GM21619 (cell line): ENCODE measurements around the gene BTG4.

ENCODE experiments used
- ATAC-seq: cut with Tn5 transposase; IDR thresholded peaks from one replicate; pipeline ENCODE4 v1.9.1; 2021; ENCODE audit not compliant: unreplicated experiment

The BTG4 gene

DNA sequence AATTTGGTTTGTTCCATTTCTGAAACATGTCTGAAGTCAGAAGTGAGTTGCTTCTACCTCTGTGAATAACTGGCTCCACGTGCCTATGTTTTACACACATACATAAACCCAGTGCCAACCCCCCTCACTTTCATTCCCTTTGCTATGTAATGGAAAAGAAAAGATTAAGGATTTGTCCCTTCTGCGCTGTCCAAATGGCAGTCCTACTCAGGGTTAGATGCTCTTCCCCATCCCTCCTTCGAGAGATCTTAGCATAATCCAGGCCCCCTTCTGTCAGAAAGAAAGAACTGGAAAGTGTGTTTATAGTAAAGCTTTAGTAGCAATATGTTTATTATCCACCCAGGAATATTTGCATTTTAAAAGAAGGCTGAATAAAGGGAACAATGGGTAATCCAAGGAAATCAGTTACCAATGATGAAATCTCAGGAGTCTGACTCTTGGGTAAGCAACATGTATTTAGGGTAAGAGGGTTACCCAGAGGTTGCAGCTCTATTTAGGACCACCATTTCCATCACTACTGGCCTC is 25.2 kb upstream of the BTG4 start:
- no peak for ATAC-seq

DNA sequence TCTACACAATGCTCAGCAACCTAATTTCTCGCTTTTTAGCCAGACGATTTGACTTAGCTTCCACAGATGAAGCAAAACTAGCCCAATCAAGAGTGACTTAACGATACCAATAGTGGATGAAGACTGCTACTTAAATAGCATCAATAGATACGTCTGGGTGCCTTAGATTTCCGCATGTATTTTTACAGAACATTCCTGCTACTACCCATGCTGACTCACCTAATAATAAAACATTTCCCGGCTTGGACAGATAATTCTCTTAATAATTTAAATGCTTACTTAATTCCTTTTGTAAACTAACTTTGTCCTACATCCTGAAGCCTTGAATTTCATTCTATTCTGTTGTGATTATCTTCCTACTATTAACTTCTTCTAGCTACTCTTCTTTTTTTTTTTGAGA is 23.1 kb upstream of the BTG4 start:
- no peak for ATAC-seq

DNA sequence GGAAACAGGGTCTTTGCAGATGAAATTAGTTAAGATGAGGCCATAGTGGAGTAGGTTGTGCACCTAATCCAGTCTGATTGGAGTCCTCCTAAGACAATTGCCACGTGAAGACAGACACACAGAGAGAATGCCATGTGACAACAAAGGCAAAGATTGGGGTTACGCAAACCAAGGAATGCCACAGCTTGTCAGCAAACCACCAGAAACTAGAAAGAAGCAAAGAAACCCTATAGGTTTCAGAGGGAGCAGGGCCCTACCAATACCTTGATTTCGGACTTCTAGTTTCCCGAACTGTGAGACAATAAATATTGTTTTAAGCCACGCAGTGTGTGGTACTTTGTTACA is 20.2 kb upstream of the BTG4 start:
- no peak for ATAC-seq

DNA sequence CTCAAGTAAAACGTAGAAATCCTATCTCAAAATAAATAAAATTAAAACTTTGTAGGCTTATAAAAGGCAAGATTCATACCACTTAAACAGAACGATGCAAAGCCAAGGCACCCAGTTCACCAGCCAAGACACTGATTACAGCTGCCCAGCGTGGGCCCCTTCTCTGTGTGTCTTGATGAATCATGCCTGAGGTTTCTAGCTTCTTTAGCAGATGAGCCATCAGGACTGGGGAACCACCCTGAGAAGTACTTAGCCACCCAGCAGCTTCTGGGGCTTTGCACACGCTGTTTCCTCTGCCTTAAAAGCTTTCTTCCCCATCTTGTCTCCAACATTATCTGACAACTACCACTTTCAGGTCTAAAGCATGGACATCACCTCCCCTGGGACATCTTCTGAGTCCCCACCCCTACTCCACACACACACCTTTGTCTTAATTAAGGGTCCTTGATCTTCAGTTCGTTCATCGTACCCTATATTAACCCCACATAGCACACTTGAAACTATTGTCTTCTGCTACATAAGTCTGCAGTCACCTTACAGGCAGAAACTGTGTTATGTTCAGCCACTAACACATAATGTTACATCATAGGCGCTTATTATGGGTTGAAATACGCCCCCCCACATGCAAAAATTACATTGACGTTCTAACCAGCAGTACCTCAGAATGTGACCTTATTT is 19.6 kb upstream of the BTG4 start:
- peak; percentile 88 for ATAC-seq

DNA sequence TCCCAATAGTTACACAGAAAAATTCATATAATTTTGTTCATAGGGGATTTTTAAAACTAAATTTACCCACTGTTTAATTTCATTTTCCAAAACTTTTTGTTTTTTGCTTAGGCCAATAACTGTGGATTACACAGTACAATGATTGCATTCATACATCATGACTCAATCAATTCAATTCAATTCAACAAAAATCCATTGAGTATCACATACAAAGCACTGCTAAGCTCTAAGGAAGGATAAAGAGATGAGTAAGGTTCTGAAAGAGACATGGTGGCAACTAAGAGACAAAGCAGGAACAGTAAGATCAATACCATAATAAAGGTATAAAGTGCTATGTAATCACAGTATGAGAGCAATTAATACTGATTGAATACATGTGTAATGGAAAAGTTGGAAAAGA is 18.9 kb upstream of the BTG4 start:
- no peak for ATAC-seq

DNA sequence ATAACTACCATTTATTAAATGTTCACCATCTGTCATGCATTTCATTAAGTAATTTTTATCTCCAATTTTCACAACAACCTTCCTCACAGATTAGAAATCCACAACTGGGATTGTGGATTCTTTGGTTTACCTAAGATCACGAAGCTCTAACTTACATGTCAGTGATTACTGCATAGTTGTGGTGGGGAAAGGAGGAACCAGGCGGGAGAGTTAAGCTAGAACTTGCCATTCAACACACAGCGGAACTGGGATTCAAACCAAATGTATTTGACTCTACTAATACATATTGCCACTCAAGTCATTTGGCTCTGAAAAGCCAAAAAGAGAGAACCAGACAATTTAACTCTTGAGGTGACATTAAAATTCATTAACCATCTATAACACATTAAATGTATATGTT is 17.9 kb upstream of the BTG4 start:
- ATAC-seq: no peak

DNA sequence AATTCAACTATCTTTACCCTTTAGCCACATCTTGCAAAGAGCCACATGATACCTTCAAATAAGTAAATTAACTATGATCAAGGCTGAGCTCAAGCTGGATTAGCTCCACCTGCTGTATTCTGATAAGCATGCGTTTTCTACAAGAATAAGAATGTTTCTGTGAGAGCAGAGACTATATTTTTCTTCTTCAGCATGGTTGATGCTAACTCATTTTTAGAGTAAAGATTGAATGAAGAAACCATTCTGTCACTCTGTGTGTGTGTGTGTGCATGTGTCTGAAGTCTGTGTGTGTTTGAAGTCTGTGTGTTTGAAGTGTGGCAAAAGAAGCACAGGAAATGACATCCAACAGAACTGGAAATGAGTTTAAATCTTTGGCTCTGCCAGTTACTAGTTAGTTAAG is 16.4 kb upstream of the BTG4 start:
- no peak for ATAC-seq

DNA sequence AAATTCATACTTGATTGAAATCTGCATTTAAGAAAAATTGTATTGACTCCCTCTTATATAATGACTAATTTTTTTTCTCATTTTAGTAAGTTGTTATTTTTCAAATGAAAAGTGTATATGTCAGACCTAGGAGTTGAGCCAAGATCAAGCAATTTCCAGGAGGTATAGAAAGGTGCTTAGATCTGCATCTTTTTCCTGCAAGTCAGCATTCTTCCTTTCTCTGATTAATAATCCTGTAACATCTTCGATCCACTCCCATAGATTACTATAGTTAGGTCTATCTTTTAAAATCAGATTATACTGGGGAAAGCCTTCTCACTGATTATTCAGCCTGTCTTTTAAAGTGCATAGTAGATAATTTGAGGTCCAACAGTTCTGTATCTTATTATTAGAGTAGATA is 15.1 kb upstream of the BTG4 start:
- no peak for ATAC-seq

DNA sequence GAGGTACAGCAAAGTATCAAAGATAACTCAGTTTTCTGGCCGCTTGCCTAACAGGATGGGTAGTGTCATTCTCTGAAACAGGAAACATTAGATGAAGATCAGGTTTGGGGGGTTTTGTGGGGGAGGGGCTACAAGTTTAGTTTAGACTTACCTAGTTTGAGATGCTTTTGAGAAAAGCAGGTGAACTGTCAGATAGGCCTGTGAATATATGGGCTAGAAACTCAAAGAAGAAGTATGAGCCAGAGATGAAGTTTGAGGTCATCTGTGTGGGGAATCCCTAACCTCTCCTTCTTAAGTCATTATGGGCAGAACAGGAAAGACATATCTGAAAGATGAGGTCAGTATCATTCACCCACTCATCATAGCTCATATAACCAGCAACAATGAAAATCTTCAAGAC is 14.3 kb upstream of the BTG4 start:
- no peak for ATAC-seq

DNA sequence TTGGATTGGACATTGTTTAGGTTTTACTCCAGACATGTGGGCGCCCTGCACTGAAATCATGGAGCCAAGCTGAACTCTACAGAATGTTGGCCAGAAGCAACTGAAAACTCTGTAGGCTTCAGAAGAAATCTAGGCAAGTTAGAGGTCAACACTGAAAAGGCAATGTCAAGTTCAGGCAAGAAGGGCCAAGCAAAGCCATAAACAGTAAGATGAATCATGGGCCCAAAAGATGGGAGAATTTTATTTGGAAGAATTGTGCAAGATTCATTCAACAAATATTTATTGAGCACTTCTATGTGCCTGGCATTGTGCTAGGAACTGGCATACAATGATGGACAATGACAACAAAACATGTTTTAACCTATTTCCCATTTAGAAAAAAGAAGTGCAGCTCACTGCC is 13.3 kb upstream of the BTG4 start:
- ATAC-seq: no peak

DNA sequence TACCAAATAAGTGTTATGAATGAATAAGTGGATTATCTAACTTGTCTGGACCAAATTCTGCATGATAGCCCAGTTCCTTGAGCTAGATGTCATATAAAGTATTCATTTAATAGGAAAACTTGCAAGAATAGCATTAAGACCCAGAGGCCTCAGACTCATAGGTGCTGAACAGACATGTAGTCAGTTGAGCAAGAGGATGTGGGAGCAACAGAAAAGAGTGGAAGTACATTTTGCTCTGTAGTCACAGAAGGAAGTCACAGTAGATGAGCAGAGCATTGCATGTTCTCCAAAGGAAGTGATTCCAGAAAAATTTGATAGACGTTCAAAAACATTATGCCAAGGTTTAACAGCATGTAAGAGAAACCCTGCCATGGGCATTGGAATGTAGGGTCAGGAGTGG is 11.9 kb upstream of the BTG4 start:
- ATAC-seq: no peak

DNA sequence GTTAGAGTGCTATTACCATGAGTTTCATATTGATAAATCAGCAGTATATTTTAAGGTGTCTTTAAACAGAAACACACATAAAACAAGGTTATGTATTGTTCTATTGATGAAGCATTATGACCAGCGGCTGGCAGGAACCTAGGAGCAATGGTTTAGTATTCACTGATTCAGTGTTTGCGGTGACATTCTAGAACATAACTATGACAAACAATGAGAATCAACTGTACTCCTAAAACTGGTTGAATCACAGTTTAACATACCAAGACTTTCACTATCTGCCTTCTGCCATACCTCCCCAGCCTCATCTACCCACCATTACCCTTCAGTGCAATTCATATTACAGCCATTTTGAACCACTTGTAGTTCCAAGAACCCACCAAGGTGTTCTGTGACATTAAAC is 11.2 kb upstream of the BTG4 start:
- no peak for ATAC-seq

DNA sequence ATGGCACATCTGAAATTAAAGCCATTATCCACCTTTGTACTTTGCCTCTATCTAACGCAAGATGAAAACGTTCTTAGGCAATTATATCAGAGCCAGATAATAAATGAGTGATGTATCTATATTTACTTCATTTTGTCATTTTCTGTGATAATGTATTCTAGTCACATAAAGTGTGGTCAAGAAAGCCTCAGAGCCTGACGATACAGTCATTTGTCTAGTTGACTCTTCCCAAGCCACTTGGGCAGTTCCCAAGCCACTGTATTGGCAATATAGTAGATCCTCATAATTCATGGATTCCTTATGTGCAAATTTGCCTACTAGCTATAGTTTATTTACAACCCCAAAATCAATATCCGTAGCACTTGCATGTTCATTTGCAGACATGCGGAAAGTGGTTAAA is 10.2 kb upstream of the BTG4 start:
- ATAC-seq: no peak

DNA sequence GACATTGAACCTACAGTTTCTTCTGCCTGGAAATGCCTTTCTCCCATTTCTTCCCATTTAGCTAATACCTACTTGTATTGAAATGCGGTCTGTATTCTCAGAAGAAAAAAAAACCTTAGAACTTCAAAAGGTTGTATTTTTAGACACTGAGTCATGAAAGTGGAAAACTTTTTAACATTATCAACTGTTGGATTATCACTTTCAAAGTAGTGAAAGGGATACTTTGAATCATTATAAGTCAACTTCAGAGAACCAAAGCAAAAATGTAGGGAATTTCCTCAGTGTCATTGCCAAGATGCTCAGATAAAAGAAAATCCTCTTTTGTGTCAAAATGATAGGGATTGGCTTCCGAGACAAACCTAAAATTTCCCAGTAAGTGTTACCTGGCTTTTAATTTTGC is 8.9 kb upstream of the BTG4 start:
- ATAC-seq: no peak

DNA sequence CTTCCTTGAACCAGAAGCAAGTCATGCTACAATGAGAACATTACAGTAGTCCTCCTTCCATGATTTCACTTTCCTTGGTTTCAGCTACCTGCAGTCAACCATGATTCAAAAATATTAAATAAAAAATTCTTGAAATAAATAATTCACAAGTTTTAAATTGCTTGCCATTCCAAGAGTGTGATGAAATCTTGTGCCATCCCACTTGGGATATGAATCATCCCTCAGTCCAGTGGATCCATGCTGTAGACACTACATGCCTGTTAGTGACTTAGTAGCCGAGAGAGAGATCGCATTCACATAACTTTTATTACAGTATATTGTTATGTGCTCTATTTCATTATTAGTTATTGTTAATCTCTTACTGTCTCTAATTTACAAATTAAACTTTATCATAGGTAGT is 8.4 kb upstream of the BTG4 start:
- ATAC-seq: no peak

DNA sequence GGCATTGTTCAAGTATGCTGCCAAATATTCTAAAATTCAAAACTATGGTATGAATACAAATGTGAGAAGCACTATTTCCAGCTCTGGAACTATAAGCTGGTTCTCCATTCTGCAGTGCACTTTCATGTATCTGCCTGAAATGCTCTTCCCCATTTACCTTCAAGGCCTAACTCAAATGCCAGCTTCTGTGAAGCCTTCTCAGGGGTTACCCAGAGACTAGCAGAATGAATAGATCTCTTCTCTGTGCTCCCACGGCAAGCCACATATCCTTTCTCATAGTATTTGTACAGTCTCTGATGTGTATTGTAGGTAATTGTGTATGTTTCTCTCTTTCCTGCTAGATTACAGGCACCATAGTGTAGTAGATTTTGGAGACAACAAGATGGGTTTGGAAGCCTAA is 6.5 kb upstream of the BTG4 start:
- no peak for ATAC-seq

DNA sequence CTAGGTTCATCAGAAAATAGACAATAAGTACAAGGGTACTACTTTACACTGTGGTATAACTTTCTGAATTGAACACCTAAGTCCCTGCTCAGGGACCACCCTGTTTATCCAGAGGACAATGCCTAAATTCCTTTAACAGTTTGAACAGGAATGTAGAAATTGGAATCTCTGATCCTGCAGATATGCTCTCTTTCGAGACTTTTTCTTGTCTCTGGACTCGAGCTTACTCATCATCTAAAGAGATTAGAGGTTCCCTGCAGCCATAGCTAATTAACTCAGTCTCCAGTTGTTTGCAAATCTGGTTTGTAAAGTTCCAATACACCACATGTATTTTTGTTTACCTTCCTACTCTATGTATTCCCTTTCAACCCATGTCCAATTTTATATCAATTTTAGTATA is 3.4 kb upstream of the BTG4 start:
- ATAC-seq: no peak

DNA sequence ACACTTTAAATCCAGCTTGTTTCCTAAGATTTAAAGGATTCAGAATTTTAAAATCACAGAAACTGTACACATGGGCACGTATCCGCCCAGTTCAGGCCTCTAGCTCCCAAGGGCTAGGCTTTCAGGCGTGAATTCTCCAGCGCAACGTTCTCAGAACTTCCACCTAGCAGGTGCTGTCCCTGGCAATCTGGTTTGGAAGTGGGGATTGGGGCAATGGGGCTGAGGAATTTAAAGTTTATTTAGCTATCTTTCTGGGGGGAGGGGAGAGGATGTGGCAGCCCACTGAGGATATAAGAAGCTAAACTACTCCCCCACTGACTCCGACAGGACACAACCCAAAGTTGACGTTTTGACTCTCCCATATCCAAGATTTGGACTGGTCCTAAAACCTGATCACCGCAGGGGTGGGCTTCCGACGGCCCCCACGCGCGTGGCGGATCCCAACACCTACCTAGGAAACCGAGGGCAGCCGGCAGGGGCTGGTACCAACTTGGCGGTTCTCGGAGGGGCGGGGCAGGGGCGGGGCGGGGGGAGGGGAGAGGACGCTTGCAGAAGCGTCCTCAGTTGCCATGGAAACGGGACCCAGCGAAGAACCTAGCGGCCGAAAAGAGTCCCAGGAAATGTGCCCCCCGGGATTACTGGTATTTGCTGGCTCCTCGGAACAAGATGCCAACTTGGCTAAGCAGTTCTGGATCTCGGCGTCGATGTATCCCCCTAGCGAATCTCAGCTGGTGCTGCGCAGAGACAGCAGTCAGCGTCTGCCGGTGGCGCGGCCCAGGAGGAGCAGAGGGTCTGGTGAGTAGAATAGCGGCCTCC is 2.2 kb upstream of the BTG4 start, which contains the start of gene HOATZ:
HOATZ (plus strand) TSS at position 563 of the 816 bp plus-strand sequence; CDS start at position 570, 7 bp downstream.
- no peak for ATAC-seq

DNA sequence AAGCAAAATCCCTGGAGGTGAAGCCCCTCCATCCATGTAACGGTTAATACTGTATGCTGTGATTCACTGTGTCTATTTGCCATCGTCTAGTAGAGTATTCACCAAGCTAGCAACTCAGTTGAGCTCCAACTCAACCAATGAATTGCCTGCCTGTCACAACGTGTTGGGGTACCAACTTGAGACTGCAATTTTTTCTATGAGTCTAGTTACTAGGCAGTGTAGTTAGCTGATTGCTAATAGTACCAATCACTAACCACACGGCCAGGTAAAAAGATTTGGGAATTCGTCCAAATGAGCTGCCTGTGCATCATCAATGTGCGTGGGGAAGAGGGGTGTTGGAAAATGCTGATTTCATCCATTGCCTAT is 1.0 kb upstream of the BTG4 start:
- ATAC-seq: no peak

DNA sequence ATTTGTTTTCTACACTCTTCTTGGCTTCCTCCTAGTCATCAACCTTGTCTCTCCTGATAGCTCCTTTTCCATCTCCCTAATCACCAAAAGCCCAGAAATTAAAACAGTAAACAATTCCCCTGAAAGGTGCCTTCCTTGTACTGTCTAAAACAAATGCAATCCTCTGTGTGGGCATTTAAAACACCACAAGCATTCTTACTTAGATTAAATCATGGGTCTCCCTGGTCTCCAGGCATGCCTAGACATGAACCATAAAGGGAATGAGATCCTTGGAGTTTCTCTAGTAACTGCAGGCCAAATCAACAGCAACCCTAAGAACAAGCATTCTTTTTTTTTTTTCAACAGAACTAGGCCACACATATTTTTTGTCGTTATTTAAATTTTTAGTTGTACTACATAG is 1.9 kb downstream of the BTG4 start:
- no peak for ATAC-seq

DNA sequence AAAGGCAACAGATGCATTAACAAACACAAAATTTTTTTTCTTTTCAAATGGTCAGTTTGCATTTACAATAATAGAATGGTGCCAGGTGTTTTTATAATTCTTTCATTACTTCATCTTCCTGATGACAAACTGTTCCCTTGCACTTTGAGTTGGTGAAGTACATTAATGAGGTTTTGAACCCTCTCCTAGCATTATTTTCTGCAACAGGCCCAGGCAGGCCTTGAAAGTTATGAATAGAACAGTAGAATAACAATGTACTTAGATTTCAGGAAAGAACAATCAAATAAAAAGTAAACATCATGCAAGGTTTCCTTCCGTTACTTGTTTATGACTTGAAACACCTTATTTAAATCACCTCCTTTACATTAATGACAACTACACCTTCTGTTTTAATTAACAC is 9.6 kb downstream of the BTG4 start:
- ATAC-seq: no peak

DNA sequence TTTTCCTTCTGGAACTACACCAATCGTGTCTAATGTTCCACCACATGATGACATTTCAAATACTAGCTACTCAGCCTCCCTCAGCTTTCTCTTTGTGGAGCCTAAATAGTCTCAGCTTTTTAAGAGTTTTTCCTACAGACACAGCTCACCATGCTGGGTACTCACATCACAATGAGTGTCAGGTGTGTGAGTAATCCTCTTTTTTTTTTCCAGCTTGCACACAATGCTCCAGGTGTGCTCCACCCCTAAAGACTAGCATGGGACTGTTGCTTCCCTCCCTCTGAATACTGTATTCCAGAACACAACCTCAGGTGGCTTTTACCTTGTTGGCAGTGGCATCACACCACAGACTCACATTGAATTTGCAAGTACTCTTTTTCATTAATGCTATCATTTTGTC is 11.7 kb downstream of the BTG4 start:
- ATAC-seq: no peak

DNA sequence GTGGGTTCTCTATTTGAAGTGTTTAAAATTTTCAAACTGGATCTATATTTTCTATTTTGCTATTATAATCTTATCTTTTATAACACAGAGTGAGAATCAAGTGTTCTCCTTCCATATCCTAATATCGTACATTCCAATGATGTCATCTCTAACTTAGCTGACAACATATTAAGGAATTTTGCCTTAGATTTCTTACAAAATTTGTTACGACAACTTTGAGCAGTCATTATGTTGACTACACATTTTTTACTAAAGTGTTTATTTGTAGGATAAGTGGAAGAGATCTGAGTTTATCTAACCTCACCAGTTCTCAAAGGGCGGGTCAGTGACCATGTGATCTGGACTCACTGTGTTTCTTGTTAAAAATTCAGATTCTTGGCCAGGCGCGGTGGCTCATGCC is 12.7 kb downstream of the BTG4 start:
- no peak for ATAC-seq
